K562 (cell line): ENCODE data around the gene ITGAE. TPM values are rescaled to one million over a fixed set of nuclear protein-coding genes. Genes with fewer than 3 reads are reported as not detected.

Source experiments
- ARID1B ChIP-seq: fragments of 450-650 bp; IDR thresholded peaks from 2 replicates; pipeline ENCODE4 v1.6.1; 2016; ENCODE audit warnings: antibody characterized with exemption, mild to moderate bottlenecking, inconsistent platforms
- ELF4 ChIP-seq: fragments of 450-650 bp; formaldehyde crosslinking; IDR thresholded peaks from 2 replicates; pipeline ENCODE4 v1.4.0; 2022; ENCODE audit warnings: missing genetic modification characterization
- FOSL1 ChIP-seq: fragments of 200-800 bp; sonication (Bioruptor generic); conservative IDR thresholded peaks from 2 replicates; pipeline ENCODE4 v1.6.1; 2016; ENCODE audit warnings: missing genetic modification characterization, missing compliant biosample characterization
- MTA1 ChIP-seq: fragments of 450-650 bp; IDR thresholded peaks from 2 replicates; pipeline ENCODE4 v1.6.1; 2017; ENCODE audit warnings: borderline replicate concordance
- SRSF1 ChIP-seq: fragments of 200-400 bp; formaldehyde crosslinking; IDR thresholded peaks from 2 replicates; pipeline ENCODE4 v1.6.1; 2017; ENCODE audit warnings: mild to moderate bottlenecking, low read depth, low read length, moderate library complexity
- ZKSCAN1 ChIP-seq: fragments of 150-350 bp; IDR thresholded peaks from 2 replicates; pipeline ENCODE4 v1.6.1; 2016; ENCODE audit warnings: low read depth, low read length
- ZNF778 ChIP-seq: fragments of 450-650 bp; formaldehyde crosslinking; IDR thresholded peaks from 2 replicates; pipeline ENCODE4 v1.4.0; 2020; ENCODE audit warnings: mild to moderate bottlenecking, moderate library complexity
- polyA plus RNA-seq, 8 experiments: library from polyadenylated mRNA; depleted of rRNA in 4 of 8; stranded (reverse) in 5 of 8; unstranded in 3 of 8; fragments of >200 nt; fragmentation: Nextera tagmentation in 2 of 8; fragmentation: Illumina TruSeq in 1 of 8; extraction: Ambion mirVana in 2 of 8; extraction: Trizol in 1 of 8; gene quantifications; 2 replicates each; pipeline versions ENCODE4 v1.2.1 to v1.2.3, GENCODE V29; 2011 to 2014; ENCODE audit warnings: inconsistent platforms in 1 of 8, missing spikeins in 1 of 8
- total RNA-seq, 7 experiments: library from RNA; depleted of rRNA in 6 of 7; stranded (reverse); fragments of >200 nt in 6 of 7; fragmentation: Illumina TruSeq in 2 of 7; extraction: Trizol in 2 of 7; gene quantifications; 2 replicates each; pipeline versions ENCODE4 v1.2.1 to v1.2.3, GENCODE V29; 2011 to 2021; ENCODE audit warnings: low replicate concordance in 1 of 7
- TF ChIP-seq, protein P1 (sequence below): fragments of 200-600 bp; sonication (generic); IDR thresholded peaks from one replicate; pipeline ENCODE4 v1.6.1; 2012; ENCODE audit warnings: mild to moderate bottlenecking, low read depth, low read length, inconsistent platforms
- TF ChIP-seq, protein P2 (sequence below): fragments of 250-450 bp; sonication (Bioruptor Pico); IDR thresholded peaks from 2 replicates; pipeline ENCODE4 v1.4.0; 2020; ENCODE audit warnings: mild to moderate bottlenecking, moderate library complexity
- TF ChIP-seq, protein P3 (sequence below): fragments of 250-450 bp; sonication (Bioruptor Pico); IDR thresholded peaks from 2 replicates; pipeline ENCODE4 v1.5.0; 2021; ENCODE audit warnings: mild to moderate bottlenecking, borderline replicate concordance

The ITGAE gene
- total and polyA plus RNA-seq, 9 of the 15 experiments (the other 6 are each of a cell fraction or from before 2014, with no cell fraction given) = 14.8 to 160 (median 27.0) TPM

DNA sequence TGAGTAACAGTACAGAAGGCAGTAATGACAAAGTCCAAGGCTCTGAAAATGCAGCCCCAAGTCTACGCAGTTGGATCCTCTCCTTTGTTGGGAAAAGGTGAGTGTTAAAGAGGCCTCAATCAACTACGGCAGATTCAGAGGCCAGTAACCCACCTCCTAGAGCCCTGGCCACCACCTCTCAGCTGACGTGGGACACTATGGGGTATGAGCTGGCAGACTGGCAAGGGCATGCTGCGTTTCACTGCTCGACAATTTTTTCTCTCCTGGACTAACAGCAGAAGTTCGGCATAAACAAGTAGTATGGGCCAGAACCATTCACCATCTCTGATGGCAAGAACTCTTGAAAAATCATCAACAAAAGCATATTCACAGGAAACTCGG is 27.9 kb upstream of the ITGAE start (continued):
- TF ChIP-seq, protein P1, sequence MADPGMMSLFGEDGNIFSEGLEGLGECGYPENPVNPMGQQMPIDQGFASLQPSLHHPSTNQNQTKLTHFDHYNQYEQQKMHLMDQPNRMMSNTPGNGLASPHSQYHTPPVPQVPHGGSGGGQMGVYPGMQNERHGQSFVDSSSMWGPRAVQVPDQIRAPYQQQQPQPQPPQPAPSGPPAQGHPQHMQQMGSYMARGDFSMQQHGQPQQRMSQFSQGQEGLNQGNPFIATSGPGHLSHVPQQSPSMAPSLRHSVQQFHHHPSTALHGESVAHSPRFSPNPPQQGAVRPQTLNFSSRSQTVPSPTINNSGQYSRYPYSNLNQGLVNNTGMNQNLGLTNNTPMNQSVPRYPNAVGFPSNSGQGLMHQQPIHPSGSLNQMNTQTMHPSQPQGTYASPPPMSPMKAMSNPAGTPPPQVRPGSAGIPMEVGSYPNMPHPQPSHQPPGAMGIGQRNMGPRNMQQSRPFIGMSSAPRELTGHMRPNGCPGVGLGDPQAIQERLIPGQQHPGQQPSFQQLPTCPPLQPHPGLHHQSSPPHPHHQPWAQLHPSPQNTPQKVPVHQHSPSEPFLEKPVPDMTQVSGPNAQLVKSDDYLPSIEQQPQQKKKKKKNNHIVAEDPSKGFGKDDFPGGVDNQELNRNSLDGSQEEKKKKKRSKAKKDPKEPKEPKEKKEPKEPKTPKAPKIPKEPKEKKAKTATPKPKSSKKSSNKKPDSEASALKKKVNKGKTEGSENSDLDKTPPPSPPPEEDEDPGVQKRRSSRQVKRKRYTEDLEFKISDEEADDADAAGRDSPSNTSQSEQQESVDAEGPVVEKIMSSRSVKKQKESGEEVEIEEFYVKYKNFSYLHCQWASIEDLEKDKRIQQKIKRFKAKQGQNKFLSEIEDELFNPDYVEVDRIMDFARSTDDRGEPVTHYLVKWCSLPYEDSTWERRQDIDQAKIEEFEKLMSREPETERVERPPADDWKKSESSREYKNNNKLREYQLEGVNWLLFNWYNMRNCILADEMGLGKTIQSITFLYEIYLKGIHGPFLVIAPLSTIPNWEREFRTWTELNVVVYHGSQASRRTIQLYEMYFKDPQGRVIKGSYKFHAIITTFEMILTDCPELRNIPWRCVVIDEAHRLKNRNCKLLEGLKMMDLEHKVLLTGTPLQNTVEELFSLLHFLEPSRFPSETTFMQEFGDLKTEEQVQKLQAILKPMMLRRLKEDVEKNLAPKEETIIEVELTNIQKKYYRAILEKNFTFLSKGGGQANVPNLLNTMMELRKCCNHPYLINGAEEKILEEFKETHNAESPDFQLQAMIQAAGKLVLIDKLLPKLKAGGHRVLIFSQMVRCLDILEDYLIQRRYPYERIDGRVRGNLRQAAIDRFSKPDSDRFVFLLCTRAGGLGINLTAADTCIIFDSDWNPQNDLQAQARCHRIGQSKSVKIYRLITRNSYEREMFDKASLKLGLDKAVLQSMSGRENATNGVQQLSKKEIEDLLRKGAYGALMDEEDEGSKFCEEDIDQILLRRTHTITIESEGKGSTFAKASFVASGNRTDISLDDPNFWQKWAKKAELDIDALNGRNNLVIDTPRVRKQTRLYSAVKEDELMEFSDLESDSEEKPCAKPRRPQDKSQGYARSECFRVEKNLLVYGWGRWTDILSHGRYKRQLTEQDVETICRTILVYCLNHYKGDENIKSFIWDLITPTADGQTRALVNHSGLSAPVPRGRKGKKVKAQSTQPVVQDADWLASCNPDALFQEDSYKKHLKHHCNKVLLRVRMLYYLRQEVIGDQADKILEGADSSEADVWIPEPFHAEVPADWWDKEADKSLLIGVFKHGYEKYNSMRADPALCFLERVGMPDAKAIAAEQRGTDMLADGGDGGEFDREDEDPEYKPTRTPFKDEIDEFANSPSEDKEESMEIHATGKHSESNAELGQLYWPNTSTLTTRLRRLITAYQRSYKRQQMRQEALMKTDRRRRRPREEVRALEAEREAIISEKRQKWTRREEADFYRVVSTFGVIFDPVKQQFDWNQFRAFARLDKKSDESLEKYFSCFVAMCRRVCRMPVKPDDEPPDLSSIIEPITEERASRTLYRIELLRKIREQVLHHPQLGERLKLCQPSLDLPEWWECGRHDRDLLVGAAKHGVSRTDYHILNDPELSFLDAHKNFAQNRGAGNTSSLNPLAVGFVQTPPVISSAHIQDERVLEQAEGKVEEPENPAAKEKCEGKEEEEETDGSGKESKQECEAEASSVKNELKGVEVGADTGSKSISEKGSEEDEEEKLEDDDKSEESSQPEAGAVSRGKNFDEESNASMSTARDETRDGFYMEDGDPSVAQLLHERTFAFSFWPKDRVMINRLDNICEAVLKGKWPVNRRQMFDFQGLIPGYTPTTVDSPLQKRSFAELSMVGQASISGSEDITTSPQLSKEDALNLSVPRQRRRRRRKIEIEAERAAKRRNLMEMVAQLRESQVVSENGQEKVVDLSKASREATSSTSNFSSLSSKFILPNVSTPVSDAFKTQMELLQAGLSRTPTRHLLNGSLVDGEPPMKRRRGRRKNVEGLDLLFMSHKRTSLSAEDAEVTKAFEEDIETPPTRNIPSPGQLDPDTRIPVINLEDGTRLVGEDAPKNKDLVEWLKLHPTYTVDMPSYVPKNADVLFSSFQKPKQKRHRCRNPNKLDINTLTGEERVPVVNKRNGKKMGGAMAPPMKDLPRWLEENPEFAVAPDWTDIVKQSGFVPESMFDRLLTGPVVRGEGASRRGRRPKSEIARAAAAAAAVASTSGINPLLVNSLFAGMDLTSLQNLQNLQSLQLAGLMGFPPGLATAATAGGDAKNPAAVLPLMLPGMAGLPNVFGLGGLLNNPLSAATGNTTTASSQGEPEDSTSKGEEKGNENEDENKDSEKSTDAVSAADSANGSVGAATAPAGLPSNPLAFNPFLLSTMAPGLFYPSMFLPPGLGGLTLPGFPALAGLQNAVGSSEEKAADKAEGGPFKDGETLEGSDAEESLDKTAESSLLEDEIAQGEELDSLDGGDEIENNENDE = no peak
- TF ChIP-seq, protein P2, sequence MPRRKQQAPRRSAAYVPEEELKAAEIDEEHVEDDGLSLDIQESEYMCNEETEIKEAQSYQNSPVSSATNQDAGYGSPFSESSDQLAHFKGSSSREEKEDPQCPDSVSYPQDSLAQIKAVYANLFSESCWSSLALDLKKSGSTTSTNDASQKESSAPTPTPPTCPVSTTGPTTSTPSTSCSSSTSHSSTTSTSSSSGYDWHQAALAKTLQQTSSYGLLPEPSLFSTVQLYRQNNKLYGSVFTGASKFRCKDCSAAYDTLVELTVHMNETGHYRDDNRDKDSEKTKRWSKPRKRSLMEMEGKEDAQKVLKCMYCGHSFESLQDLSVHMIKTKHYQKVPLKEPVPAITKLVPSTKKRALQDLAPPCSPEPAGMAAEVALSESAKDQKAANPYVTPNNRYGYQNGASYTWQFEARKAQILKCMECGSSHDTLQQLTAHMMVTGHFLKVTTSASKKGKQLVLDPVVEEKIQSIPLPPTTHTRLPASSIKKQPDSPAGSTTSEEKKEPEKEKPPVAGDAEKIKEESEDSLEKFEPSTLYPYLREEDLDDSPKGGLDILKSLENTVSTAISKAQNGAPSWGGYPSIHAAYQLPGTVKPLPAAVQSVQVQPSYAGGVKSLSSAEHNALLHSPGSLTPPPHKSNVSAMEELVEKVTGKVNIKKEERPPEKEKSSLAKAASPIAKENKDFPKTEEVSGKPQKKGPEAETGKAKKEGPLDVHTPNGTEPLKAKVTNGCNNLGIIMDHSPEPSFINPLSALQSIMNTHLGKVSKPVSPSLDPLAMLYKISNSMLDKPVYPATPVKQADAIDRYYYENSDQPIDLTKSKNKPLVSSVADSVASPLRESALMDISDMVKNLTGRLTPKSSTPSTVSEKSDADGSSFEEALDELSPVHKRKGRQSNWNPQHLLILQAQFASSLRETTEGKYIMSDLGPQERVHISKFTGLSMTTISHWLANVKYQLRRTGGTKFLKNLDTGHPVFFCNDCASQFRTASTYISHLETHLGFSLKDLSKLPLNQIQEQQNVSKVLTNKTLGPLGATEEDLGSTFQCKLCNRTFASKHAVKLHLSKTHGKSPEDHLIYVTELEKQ (CRISPR knock-in tag) = no peak
- TF ChIP-seq FOSL1 (tag) (no peak), ZKSCAN1 (no peak), MTA1 (no peak), ELF4 (CRISPR knock-in tag) (no peak), SRSF1 (no peak), ARID1B (no peak), ZNF778 (CRISPR knock-in tag) (no peak)
- TF ChIP-seq, protein P3, sequence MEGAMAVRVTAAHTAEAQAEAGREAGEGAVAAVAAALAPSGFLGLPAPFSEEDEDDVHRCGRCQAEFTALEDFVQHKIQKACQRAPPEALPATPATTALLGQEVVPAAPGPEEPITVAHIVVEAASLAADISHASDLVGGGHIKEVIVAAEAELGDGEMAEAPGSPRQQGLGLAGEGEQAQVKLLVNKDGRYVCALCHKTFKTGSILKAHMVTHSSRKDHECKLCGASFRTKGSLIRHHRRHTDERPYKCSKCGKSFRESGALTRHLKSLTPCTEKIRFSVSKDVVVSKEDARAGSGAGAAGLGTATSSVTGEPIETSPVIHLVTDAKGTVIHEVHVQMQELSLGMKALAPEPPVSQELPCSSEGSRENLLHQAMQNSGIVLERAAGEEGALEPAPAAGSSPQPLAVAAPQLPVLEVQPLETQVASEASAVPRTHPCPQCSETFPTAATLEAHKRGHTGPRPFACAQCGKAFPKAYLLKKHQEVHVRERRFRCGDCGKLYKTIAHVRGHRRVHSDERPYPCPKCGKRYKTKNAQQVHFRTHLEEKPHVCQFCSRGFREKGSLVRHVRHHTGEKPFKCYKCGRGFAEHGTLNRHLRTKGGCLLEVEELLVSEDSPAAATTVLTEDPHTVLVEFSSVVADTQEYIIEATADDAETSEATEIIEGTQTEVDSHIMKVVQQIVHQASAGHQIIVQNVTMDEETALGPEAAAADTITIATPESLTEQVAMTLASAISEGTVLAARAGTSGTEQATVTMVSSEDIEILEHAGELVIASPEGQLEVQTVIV = no peak
